ENCODE measurements around the gene GNB1L. TPM values are rescaled to one million over a fixed set of nuclear protein-coding genes. Genes with fewer than 3 reads are reported as not detected.

Gene GNB1L
- total RNA-seq, 1 experiment from 2014 or later: 12.2 TPM

GRCh38 chr22:19815093-19815822, 39.4 kb downstream of the GNB1L start:
- CTCF ChIA-PET: no interaction called here
- no peak overlapping the region for H3K4me3 ChIP-seq (ENCODE audit: low read depth in 2 of 2, low read length in 2 of 2)
- DNase-seq (ENCODE audit: low read depth, low spot score): no peak
- no peak overlapping the region for H3K27ac ChIP-seq (ENCODE audit: low read length)
- H3K9me3 ChIP-seq (ENCODE audit: control insufficient read depth, insufficient read depth, low read depth, low read length): no peaks in the 10 kb centered on the region
- H3K36me3 ChIP-seq (ENCODE audit: control insufficient read depth, insufficient read depth, low read length): no peaks in the 10 kb centered on the region
- H3K4me1 ChIP-seq (ENCODE audit: control insufficient read depth, insufficient read depth, low read length): no peaks in the 10 kb centered on the region
- intact Hi-C loops (cut with micrococcal nuclease; ENCODE audit: unreplicated experiment) (no loop called here), in situ Hi-C loops (cut with HindIII; ENCODE audit: low pct_unique_long_range_greater_than_20kb, low sequenced_read_pairs) (no loop called here)
- TF ChIP-seq POLR2AphosphoS5 (IDR thresholded peaks at IDR 0.05; ENCODE audit: low read depth, low read length) (no peak), SIN3A (IDR thresholded peaks at IDR 0.05; ENCODE audit: borderline replicate concordance, insufficient read depth, low read depth, low read length) (no peak), TCF7L2 (IDR thresholded peaks at IDR 0.05; ENCODE audit: low read depth, low read length) (no peak), REST (IDR thresholded peaks at IDR 0.05; ENCODE audit: insufficient read depth in 1 of 2, low read depth in 2 of 2, low read length in 1 of 2) (no peak), CTCF (IDR thresholded peaks at IDR 0.05) (no peak)
- POLR2A ChIA-PET: interaction anchor here (0.6 kb wide), 1 partner anchor 651 kb away, joined by 3 read pairs; no protein-coding TSS in a partner anchor
- no peaks in the 10 kb centered on the region for H3K27me3 ChIP-seq (ENCODE audit: control insufficient read depth, insufficient read depth, low read length)
- no TSS peak for BruUV-seq (replicated peaks)
- no peak for ATAC-seq

- ChIA-PET CTCF (no interaction called here), POLR2A (no interaction called here)
- DNase-seq (ENCODE audit: low read depth, low spot score) (no peak), ATAC-seq (no peak)
- no peaks in the 10 kb centered on the region for H3K9me3 ChIP-seq (ENCODE audit: control insufficient read depth, insufficient read depth, low read depth, low read length)
- no peak overlapping the region for H3K4me3 ChIP-seq (ENCODE audit: low read depth in 2 of 2, low read length in 2 of 2)
- H3K27ac ChIP-seq (ENCODE audit: low read length): no peak overlapping the region
- intact Hi-C loops (cut with micrococcal nuclease; ENCODE audit: unreplicated experiment) (no loop called here), in situ Hi-C loops (cut with HindIII; ENCODE audit: low pct_unique_long_range_greater_than_20kb, low sequenced_read_pairs) (no loop called here)
- H3K4me1 ChIP-seq (ENCODE audit: control insufficient read depth, insufficient read depth, low read length): no peaks in the 10 kb centered on the region
- no peak for TF ChIP-seq POLR2AphosphoS5 (IDR thresholded peaks at IDR 0.05; ENCODE audit: low read depth, low read length)
- TF ChIP-seq TCF7L2 (IDR thresholded peaks at IDR 0.05; ENCODE audit: low read depth, low read length): no peak
- no peak for TF ChIP-seq REST (IDR thresholded peaks at IDR 0.05; ENCODE audit: insufficient read depth in 1 of 2, low read depth in 2 of 2, low read length in 1 of 2)
- no peak for TF ChIP-seq CTCF (IDR thresholded peaks at IDR 0.05)
- no peak for TF ChIP-seq SIN3A (IDR thresholded peaks at IDR 0.05; ENCODE audit: borderline replicate concordance, insufficient read depth, low read depth, low read length)
- no peaks in the 10 kb centered on the region for H3K27me3 ChIP-seq (ENCODE audit: control insufficient read depth, insufficient read depth, low read length)
- H3K36me3 ChIP-seq (ENCODE audit: control insufficient read depth, insufficient read depth, low read length): no peaks in the 10 kb centered on the region
- BruUV-seq (replicated peaks): no TSS peak
Measured at GRCh38 chr22:19814428-19814827, 40.2 kb downstream of the GNB1L start.

Measured in Panc1 (cell line).